NOMO-1 (cell line): ENCODE results near the gene MAP4K4.
"Not testable (repeated sequence)": the region's sequence is repeated elsewhere in the genome, so short reads cannot be mapped to it uniquely, and the experiment has no call there.

Source experiments
- DNase-seq, 2 experiments: peaks; one replicate each; lab custom pipeline; 2025; ENCODE audit not compliant: unreplicated experiment in 2 of 2; lab: John Stamatoyannopoulos, UW

MAP4K4 gene

DNA sequence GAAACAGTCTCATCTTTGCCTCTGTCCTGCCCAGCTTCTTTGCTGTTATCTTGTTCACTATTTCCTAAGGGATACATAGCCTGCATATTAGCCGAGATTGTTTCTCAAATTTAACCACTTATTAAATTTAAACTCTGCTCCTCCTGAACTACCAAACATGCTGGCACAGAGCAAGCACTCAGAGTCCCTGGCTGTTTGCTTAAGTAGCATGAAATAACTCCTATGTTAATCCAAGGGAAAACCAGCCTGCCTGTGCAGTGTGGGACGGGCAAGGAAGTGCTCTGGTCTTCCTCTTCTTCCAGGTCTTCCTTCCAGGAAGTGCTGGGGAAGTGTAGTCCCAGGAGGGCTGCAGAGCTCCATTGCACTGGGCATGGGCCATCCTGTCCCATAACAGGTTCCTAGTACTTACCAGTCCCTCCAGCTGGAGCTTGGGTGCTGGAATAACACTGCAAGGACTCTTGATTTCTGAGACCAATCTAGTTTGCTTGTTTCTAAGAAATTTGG, 198.4 kb downstream of the MAP4K4 start:
- no peak for DNase-seq

DNA sequence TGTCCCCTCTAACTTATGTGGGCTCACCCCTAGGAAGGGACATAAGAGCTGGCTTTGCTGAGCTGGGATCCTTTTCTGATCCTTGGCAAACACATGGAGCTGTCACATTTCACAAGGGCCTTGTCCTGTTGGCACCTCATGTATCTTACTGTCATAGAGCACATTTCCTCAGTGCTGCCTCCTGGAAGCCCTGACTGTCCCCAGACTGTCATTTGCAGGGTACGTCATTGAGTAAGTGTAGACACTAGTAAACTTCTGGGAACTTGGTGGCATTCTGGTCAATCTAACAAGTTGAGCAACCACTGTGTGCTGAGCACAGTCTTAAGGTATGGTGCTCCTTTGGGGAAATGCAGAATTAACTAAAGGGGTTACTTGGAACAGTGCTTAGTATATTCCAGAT, 199.8 kb downstream of the MAP4K4 start:
- no peak for DNase-seq

DNA sequence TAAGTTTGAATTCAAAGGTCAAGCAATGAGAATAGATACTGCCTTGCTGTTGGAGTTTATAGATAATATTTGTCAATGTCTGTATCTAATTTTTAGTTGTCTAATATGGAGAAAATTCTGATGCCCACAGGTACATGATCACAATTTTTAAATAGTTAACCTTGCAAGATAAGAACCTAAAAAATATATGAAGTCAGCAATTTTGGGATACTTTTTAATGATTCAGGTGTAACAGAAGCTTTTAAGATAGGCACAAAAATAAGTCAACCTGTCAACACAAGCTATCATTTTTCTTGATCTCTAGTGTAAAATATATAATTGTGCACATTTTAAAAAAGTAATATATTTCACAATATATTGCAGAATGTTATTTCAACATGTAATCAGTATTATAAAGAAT, 201.8 kb downstream of the MAP4K4 start:
- no peak for DNase-seq

DNA sequence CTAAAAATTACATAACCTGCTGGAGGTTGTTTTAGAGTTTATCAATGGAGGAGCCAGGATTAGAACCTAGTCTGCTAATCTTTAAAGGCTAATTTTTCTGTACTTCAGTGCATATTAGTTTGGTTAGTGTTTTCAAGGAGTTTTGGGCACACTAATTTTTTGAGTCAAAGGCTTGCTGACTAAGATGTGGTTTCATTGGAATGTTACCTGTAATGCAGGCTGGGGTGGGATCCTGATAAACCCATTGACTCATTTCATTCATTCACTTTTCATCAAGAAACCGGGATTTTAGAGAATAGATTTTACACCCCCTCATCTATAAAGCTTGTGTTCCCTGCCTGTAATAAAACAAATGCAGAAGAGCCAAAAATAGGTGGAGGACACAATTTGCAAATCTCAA, 202.4 kb downstream of the MAP4K4 start:
- DNase-seq, result no peak

DNA sequence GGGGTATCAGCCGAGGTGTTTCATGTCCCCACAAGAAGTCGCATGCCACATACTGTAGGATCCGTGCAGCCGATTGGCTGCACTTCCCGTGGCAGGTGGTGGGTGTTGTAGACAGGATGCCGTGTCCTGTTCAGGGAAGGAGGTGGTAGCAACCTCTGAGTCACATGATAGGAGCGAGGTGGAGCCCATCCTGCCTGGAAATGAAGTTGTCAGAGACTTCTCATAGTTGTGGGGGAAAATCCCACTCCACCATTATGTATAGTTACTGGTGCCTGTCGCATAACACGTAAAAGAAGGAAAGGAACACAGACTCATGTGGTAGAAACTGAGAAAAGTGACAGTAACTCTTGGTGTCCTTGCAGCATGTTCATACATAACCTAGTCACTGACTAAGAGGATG, 202.9 kb downstream of the MAP4K4 start:
- no peak for DNase-seq

DNA sequence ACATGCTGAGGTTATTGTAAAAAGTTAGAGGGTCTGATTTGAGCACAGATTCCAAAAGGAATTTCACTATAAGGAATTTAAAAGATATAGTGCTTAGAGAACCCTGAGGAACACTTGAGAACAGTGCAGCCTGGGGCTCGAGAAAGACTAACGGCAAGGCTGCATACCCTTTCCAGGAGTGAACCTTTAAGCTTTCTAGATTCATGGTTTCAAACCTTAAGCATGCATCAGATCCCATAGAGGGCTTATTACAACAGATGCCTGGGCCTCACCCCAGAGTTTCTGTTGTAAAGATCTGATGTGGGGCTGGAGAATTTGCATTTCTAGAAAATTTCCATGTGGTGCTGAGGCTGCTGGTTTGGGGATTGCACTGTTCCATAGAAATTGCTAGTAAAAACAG, 203.7 kb downstream of the MAP4K4 start:
- no peak for DNase-seq

DNA sequence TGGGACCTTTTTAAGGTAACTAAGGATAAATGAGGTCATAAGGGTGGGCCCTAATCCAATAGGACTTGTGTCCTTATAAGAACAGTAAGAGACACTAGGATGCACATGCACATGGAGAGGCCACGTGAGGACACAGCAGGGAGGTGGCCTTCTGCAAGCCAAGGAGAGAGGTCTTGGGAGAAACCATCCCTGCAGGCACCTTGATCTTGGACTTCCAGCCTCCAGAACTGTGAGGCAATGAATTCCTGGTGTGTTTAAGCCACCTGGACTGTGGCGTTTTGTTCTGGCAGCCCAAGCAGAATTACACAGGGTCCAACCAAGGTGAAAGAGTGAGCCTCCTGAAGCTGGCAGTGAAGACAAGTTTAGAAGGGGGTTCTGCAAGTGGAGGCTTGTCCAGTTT, 204.7 kb downstream of the MAP4K4 start:
- no peak for DNase-seq

DNA sequence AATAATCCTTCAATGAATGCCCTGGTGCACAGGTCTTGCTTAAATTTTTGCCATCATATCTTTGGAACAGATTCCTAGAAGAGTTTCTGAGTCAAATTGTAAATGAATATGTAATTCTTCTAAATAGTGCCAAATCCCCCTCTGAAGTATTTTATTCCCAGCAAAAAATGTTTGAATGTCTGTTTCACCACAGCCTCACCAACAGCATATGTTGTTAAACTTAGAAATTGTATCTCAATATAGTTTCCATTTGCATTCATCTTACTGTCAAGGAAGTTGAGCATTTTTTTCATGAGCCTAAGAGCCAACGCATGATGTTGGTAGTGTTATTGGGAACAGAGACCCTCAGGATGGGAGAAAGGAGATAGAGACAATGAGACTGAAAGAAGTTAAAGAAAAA, 207.4 kb downstream of the MAP4K4 start:
- DNase-seq, result no peak

DNA sequence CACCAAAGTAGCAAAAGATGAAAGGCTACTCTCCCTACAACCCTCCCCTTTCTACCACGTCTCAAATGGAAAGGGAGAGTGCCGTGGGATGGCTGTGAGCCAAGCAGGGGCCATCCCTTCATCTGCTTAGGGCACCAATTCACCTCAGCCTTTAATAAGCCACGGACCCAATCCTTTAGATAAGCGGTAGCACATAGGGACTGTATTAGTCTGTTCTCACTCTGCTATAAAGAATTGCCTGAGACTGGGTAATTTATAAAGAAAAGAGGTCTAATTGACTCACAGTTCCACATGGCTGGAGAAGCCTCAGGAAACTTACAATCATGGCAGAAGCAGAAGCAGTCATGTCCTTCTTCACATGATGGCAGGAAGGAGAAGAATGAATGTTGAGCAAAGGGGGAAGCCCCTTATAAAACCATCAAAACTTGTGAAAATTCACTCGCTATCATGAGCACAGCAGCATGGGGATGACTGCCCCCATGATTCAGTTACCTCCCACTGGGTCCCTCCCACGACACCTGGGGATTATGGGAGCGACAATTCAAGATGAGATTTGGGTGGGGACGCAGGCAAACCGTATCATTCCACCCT, 208.3 kb downstream of the MAP4K4 start:
- no peak for DNase-seq

DNA sequence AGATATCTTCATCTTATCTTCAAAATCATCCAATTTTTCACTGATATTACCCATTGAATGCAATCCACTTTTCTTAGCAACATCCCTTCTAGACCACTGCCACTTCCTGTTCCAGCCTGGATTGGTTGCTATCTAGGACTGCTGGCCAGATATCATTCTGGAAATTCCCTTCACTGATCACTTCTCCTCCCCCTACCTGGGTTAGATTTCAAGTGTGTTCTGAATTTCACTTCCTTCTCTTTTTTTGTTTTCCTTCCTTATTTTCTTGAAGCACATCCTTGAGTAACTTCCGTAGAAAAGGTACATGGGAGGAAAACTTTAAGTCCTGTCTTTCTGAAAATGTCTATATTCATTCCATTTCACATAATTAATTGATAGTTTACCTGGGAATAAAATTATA, 212.3 kb downstream of the MAP4K4 start:
- peak in 1 of 2 experiments; percentile 15 for DNase-seq

DNA sequence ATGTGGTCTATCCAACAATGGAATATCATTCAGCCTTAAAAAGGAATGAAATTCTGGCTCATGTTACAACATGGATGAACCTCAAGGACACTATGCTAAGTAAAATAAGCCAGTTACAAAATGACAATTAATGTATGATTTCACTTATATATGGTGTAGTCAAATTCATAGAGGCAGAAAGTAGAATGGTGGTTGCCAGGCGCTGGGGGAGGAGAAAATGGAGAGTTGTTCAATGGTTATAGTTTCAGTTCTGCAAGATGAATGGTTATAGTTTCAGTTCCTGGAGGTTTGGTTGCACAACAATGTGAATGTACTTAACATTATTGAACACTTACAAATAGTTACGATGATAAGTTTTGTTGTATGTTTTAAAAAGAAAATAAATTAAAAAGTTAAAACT, 215.0 kb downstream of the MAP4K4 start:
- peak; percentile 71 to 96 for DNase-seq

DNA sequence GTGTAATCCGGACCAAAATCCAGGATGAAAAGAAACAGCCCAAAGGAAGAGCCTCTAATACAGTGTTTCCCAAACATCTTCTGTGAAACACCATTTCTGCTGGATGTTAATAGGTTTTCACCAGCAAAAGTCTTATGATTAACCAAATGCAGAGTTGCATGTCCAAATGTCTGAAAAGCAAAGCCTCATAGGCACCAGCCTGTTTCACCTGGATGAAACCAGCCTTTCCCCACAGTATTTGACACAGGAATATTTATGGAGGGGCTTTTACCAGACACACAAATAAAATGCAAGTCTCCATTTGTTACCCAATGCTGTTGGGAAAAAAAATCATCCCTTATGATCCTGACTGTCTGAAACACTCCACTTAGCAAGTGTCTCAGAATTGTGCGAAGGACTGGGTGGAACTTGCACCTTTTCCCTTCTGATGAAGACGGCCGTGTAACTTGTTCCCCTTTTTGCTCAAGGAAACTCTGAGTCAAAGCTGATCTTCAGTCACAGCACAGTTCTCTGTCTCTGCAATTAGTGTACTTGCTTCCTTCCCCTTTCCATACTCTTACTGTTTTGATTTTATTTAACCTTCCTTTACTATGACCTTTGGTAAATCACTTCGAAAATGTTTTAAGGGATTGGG, 223.9 kb downstream of the MAP4K4 start:
- DNase-seq, result peak; percentile 92 to 97

DNA sequence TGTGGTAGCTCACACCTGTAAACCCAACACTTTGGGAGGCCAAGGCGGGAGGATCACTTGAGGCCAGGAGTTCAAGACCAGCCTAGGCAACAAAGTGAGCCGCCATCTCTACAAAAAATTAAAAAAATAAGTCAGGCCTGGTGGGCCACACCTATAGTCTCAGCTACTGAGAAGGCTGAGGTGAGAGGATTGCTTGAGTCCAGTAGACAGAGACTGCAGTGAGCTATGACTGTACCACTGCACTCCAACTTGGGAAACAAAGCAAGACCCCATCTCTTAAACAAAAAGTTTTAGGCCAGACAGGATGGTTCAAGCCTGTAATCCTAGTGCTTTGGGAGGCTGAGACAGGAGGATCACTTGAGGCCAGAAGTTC, 224.4 kb downstream of the MAP4K4 start:
- DNase-seq, result no peak

DNA sequence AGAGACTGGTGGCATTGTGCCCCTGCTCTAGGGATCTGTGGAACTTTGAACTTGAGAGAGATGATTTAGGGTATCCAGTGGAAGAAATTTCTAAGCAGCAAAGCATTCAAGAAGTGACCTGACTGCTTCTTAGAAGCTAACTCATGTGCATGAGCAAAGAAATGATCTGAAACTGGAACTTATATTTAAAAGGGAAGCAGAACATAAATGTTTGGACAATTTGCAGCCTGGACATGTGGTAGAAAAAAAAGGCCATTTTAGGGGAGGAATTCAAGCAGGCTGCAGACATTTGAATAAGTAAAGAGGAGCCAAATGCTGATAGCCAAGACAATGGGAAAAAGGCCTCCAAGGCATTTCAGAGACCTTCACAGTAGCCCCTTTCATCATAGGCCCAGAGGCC, 226.8 kb downstream of the MAP4K4 start:
- DNase-seq, result peak in 1 of 2 experiments; percentile 23

DNA sequence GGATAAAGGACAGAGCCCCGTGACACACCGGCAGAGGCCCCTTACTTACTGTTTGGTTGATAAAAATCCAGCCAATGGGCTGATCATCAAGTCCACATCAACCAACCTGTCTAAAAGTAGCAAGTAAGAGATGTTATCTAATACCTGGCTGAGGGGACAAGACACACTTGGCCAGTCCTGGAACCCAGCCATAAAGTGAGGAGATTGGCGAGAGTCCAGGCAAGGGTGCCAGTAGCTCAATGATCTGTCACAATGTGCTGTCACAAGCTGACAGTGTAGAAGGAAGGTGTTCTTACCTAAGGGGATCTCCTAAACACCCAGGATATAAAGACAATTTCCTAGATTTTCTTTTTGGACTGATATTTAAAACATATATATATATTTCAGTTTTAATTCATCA, 232.5 kb downstream of the MAP4K4 start:
- DNase-seq, result no peak

DNA sequence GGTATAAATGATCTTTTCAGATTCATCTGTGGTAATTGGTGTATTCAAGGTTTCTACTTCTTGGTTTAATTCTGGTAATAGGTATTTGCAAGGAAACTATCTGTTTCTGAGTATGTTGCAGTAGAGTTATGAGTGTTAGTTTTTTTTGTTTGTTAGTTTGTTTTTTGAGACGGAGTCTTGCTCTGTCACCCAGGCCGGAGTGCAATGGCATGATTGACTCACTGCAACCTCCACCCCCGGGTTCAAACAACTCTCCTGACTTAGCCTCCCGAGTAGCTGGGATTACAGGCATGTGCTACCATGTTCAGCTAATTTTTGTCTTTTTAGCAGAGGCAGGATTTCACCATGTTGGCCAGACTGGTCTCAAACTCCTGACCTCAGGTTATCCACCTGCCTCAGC, 233.3 kb downstream of the MAP4K4 start:
- DNase-seq, result no peak

DNA sequence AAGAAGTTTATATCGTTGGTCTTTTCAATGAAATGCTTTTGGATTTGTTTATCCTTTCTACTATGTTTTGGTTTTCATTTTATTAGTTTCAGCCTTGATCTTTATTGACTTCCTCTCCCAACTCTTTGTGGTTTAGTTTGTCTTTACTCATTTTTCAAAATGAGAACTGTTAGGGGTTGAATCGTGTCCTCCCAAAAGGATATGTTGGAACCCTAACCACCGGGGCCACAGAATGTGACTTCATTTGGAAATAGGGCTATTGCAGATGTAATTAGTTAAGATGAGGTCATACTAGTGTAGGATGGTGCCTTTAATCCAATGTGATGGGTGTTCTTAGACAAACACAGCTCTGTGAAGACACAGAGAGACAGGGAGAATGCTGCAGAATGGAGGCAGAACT, 233.9 kb downstream of the MAP4K4 start:
- DNase-seq, result peak; percentile 67 to 86

DNA sequence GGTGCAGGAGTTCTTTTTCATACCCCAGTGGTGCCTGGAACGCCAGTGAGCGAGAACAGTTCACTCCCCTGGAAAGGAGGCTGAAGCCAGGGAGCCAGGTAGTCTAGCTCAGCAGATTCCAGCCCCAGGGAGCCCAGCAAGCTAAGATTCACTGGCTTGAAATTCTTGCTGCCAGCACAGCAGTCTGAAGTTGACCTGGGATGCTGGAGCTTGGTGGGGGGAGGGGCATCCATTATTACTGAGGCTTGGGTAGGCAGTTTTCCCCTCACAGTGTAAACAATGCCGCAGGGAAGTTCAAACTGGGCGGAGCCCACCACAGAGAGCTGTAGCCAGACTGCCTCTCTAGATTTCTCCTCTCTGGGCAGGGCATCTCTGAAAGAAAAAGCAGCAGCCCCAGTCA, 238.3 kb downstream of the MAP4K4 start:
- not testable (repeated sequence) for DNase-seq

DNA sequence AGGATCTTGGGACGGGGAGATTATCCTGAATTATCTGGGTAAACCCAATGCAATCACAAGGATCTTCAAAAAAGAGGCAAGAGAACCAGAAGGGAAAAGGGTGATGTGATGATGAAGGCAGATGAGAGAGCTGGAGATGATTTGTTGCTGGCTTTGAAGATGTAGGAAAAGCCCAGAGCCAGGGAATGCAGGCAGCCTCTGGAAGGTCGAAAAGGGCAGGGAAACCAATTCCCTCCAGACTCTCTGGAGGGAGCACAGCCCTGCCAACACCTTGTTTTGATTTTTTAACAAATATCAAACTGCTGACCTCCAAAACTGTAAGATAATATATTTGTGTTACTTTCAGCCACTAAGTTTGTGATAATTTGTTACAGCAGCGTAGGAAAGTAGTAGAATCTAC, 245.3 kb downstream of the MAP4K4 start:
- DNase-seq, result no peak
